Astrocyte (in vitro differentiated cells and primary cell): Measurements from ENCODE around the gene TGFBRAP1. TPM values are rescaled to one million over a fixed set of nuclear protein-coding genes. Genes with fewer than 3 reads are reported as not detected.
A peak's percentile ranks its signal among the peaks of the same experiment; 100 is the strongest.

Experiments used
- DNase-seq: peaks from one replicate; pipeline ENCODE4 v3.0.0-alpha.2; 2010; ENCODE audit warnings: low read depth
- FAIRE-seq: peaks from 2 replicates; lab custom pipeline; 2011; peaks lifted over from hg19 to GRCh38; lab: Jason Lieb, UNC
- H2AFZ ChIP-seq: 2 replicates; pipeline ENCODE4 v1.6.0; 2012; ENCODE audit warnings: low read depth, low read length, inconsistent platforms
- H3K27ac ChIP-seq: 2 replicates; pipeline ENCODE4 v1.5.1; 2011; ENCODE audit warnings: low read depth, low read length, inconsistent platforms
- H3K27me3 ChIP-seq: 2 replicates; pipeline ENCODE4 v1.6.0; 2011; ENCODE audit warnings: low read length, inconsistent platforms; ENCODE audit not compliant: insufficient read depth
- H3K36me3 ChIP-seq: 2 replicates; pipeline ENCODE4 v1.5.1; 2011; ENCODE audit warnings: low read length, inconsistent platforms; ENCODE audit not compliant: insufficient read depth
- H3K4me1 ChIP-seq: 2 replicates; pipeline ENCODE4 v1.5.1; 2011; ENCODE audit warnings: low read length, inconsistent platforms; ENCODE audit not compliant: insufficient read depth
- H3K4me2 ChIP-seq: 2 replicates; pipeline ENCODE4 v1.6.0; 2012; ENCODE audit warnings: low read length, inconsistent platforms
- H3K4me3 ChIP-seq: 2 replicates; pipeline ENCODE4 v1.5.1; 2011; ENCODE audit warnings: low read depth, mild to moderate bottlenecking, low read length, inconsistent platforms; ENCODE audit not compliant: insufficient read depth
- H3K79me2 ChIP-seq: 2 replicates; pipeline ENCODE4 v1.6.0; 2012; ENCODE audit warnings: mild to moderate bottlenecking, low read length, inconsistent platforms; ENCODE audit not compliant: insufficient read depth
- H3K9ac ChIP-seq: 2 replicates; pipeline ENCODE4 v1.6.0; 2012; ENCODE audit warnings: mild to moderate bottlenecking, low read length, inconsistent platforms
- H3K9me3 ChIP-seq: 2 replicates; pipeline ENCODE4 v1.5.1; 2012; ENCODE audit warnings: low read depth, mild to moderate bottlenecking, low read length, inconsistent platforms; ENCODE audit not compliant: insufficient read depth
- H4K20me1 ChIP-seq: 2 replicates; pipeline ENCODE4 v1.6.0; 2012; ENCODE audit warnings: low read length, inconsistent platforms; ENCODE audit not compliant: insufficient read depth
- H3K27ac Mint-ChIP-seq: one replicate; pipeline ENCODE4 v1.8.0; 2021; ENCODE audit warnings: mild to moderate bottlenecking, mixed read lengths; ENCODE audit not compliant: unreplicated experiment
- H3K27me3 Mint-ChIP-seq: one replicate; pipeline ENCODE4 v1.8.0; 2021; ENCODE audit warnings: low read depth, mixed read lengths; ENCODE audit not compliant: unreplicated experiment
- H3K36me3 Mint-ChIP-seq: one replicate; pipeline ENCODE4 v1.8.0; 2021; ENCODE audit warnings: low read depth, mixed read lengths; ENCODE audit not compliant: unreplicated experiment
- H3K4me1 Mint-ChIP-seq: one replicate; pipeline ENCODE4 v1.8.0; 2021; ENCODE audit warnings: low read depth, mixed read lengths; ENCODE audit not compliant: unreplicated experiment
- H3K4me3 Mint-ChIP-seq: one replicate; pipeline ENCODE4 v1.8.0; 2021; ENCODE audit warnings: mild to moderate bottlenecking, moderate library complexity, mixed read lengths; ENCODE audit not compliant: unreplicated experiment
- H3K9me3 Mint-ChIP-seq: one replicate; pipeline ENCODE4 v1.8.0; 2021; ENCODE audit warnings: mild to moderate bottlenecking, mixed read lengths; ENCODE audit not compliant: unreplicated experiment
- EZH2 ChIP-seq: IDR thresholded peaks from 2 replicates; pipeline ENCODE4 v1.6.1; 2012; ENCODE audit warnings: mild to moderate bottlenecking, low read length, inconsistent platforms; ENCODE audit not compliant: insufficient read depth
- total RNA-seq: library from RNA; stranded (reverse); gene quantifications from 2 replicates; pipeline ENCODE4 v1.2.1, GENCODE V29; 2021
- TF ChIP-seq, protein P1 (sequence below): IDR thresholded peaks from 2 replicates; pipeline ENCODE4 v1.5.1; 2011; ENCODE audit warnings: low read depth, mild to moderate bottlenecking, inconsistent platforms, low read length, moderate library complexity; ENCODE audit not compliant: insufficient read depth

TGFBRAP1 gene
- total RNA-seq, 1 donor from 2014 or later, result 25.1 TPM

DNA sequence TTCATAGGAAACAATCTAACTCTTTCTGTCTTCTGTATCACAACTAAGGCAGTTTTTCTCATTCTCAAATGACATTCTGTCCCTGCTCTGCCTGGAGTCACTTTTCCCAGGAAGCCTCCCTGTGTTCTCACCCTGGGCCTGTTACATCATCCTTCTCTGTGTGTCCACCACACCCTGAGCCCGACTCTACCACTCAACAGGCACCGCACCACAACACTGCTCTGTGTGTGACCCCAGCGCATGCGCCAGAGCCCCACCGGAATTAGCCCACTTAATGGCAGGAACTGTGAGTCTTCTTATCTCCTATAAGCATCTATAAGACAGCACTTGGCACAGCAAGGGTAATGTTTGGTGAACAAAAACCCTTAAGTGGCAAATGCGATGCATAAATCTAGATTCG lies 32.3 kb downstream of the TGFBRAP1 start:
- peak overlapping the region; percentile 88 for H3K27ac Mint-ChIP-seq
- H3K4me1 Mint-ChIP-seq, result peaks cover 29% of the 10 kb centered on the region
- Histone ChIP-seq H2AFZ (no peak overlapping the region), H3K27ac (no peak overlapping the region), H3K27me3 (no peaks in the 10 kb centered on the region), H3K36me3 (peaks cover 7% of the 10 kb centered on the region), H3K4me1 (no peaks in the 10 kb centered on the region), H4K20me1 (peaks cover 22% of the 10 kb centered on the region), H3K4me3 (no peak overlapping the region), H3K4me2 (no peak overlapping the region), H3K79me2 (peaks cover 13% of the 10 kb centered on the region), H3K9me3 (no peaks in the 10 kb centered on the region), H3K9ac (no peak overlapping the region)
- DNase-seq (no peak), FAIRE-seq (no peak)
- H3K4me3 Mint-ChIP-seq, result no peak overlapping the region
- no peaks in the 10 kb centered on the region for H3K27me3 Mint-ChIP-seq
- peaks cover 6% of the 10 kb centered on the region for H3K36me3 Mint-ChIP-seq
- TF ChIP-seq, protein P1, sequence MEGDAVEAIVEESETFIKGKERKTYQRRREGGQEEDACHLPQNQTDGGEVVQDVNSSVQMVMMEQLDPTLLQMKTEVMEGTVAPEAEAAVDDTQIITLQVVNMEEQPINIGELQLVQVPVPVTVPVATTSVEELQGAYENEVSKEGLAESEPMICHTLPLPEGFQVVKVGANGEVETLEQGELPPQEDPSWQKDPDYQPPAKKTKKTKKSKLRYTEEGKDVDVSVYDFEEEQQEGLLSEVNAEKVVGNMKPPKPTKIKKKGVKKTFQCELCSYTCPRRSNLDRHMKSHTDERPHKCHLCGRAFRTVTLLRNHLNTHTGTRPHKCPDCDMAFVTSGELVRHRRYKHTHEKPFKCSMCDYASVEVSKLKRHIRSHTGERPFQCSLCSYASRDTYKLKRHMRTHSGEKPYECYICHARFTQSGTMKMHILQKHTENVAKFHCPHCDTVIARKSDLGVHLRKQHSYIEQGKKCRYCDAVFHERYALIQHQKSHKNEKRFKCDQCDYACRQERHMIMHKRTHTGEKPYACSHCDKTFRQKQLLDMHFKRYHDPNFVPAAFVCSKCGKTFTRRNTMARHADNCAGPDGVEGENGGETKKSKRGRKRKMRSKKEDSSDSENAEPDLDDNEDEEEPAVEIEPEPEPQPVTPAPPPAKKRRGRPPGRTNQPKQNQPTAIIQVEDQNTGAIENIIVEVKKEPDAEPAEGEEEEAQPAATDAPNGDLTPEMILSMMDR, result no peak
- TF ChIP-seq EZH2, result no peak
- H3K9me3 Mint-ChIP-seq, result no peaks in the 10 kb centered on the region

DNA sequence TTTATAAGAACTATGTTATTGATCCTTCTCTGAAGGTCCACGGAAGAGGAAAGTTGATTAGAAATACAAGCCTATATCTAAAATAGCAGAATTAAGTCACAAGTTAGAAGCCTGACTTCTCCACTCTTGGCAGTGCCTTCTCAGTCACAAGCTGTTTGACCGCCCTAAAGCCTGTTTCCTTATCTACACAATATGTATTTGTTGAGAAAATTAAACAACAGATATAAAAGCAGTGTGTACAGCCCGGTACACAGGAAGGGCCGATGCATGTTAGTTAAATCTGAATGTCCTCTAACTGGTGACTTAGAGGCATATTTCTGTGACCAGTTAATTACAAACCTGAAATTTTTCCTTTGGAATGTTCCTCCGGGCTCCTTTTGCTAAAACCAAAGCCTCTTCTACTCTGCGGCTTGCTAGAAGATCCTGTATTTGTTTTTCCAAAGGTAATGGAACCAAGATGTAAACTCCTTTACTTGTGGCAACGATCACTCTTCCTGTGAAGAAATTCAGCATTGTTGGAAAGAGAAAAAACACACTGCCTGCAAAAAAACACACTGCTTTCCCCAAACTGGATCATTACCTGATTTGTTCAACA lies 33.4 kb downstream of the TGFBRAP1 start:
- Histone ChIP-seq H3K27ac (no peak overlapping the region), H3K9me3 (no peaks in the 10 kb centered on the region), H3K9ac (no peak overlapping the region), H3K4me1 (no peaks in the 10 kb centered on the region), H3K4me3 (no peak overlapping the region), H2AFZ (no peak overlapping the region), H3K79me2 (peaks cover 13% of the 10 kb centered on the region), H4K20me1 (peaks cover 14% of the 10 kb centered on the region), H3K27me3 (no peaks in the 10 kb centered on the region), H3K4me2 (no peak overlapping the region), H3K36me3 (peaks cover 7% of the 10 kb centered on the region)
- DNase-seq (no peak), FAIRE-seq (no peak)
- no peak overlapping the region for H3K27ac Mint-ChIP-seq
- H3K36me3 Mint-ChIP-seq, result peaks cover 7% of the 10 kb centered on the region
- H3K4me3 Mint-ChIP-seq, result no peak overlapping the region
- peaks cover 37% of the 10 kb centered on the region for H3K4me1 Mint-ChIP-seq
- no peak for TF ChIP-seq EZH2
- TF ChIP-seq, protein P1, result no peak
- no peaks in the 10 kb centered on the region for H3K27me3 Mint-ChIP-seq
- no peaks in the 10 kb centered on the region for H3K9me3 Mint-ChIP-seq

DNA sequence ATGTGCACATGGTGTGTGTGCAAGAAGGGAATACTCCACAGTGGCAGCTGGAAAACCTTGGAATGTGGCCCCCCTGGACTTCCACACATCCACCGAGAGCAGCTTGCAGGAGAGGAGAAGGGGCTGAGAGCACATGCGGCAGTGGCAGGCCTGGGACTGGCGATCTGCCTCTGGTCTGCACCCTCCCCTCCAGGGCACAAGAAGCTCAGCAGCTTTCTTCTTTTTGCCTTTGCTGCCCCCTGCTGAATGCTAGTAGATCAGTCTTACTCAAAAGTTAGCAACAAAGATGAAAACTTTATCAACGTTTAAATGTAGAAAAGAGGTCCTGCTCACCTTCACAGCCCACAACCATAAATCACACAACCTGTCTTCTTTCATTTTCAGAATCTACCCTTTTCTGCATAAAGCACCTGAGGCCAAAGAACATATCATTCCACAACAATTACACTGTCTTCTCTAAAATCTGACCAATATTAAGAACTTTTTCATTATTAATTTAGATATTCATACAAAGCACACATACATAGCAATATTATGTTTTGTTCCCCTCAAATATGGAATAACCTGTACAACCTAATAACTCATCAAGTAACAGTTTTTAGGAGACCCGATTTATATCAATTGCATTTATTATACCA lies 34.6 kb downstream of the TGFBRAP1 start:
- H4K20me1 ChIP-seq, result peaks cover 7% of the 10 kb centered on the region
- H3K27me3 ChIP-seq, result no peaks in the 10 kb centered on the region
- H3K9ac ChIP-seq, result no peak overlapping the region
- no peaks in the 10 kb centered on the region for H3K27me3 Mint-ChIP-seq
- peak; percentile 60 for DNase-seq
- H3K4me3 ChIP-seq, result no peak overlapping the region
- H3K27ac Mint-ChIP-seq, result peak overlapping the region; percentile 2
- peaks cover 6% of the 10 kb centered on the region for H3K79me2 ChIP-seq
- FAIRE-seq, result no peak
- TF ChIP-seq, protein P1, result peak; percentile 63
- TF ChIP-seq EZH2, result no peak
- H3K4me1 Mint-ChIP-seq, result peaks cover 37% of the 10 kb centered on the region
- peaks cover 9% of the 10 kb centered on the region for H3K36me3 Mint-ChIP-seq
- no peaks in the 10 kb centered on the region for H3K9me3 Mint-ChIP-seq
- no peak overlapping the region for H2AFZ ChIP-seq
- no peaks in the 10 kb centered on the region for H3K9me3 ChIP-seq
- no peak overlapping the region for H3K4me3 Mint-ChIP-seq
- no peak overlapping the region for H3K27ac ChIP-seq
- no peaks in the 10 kb centered on the region for H3K4me1 ChIP-seq
- no peak overlapping the region for H3K4me2 ChIP-seq
- H3K36me3 ChIP-seq, result peaks cover 7% of the 10 kb centered on the region
